HepG2 (cell line): ENCODE data around the gene REPIN1. TPM values are rescaled to one million over a fixed set of nuclear protein-coding genes. Genes with fewer than 3 reads are reported as not detected.

Experiments used
- ATF7-NPFF ChIP-seq: sonication (generic); formaldehyde crosslinking; IDR thresholded peaks from 2 replicates; pipeline ENCODE4 v1.8.1; 2023; ENCODE audit warnings: mild to moderate bottlenecking, low read depth, missing genetic modification reagents, moderate library complexity
- CCDC6 ChIP-seq: sonication (generic); formaldehyde crosslinking; IDR thresholded peaks from 2 replicates; pipeline ENCODE4 v1.8.1; 2022; ENCODE audit warnings: mild to moderate bottlenecking, missing genetic modification reagents, moderate library complexity
- ELF1 ChIP-seq: sonication (generic); formaldehyde crosslinking; IDR thresholded peaks from 2 replicates; pipeline ENCODE4 v1.4.0; 2020; ENCODE audit warnings: missing genetic modification reagents
- JUNB ChIP-seq: sonication (generic); formaldehyde crosslinking; IDR thresholded peaks from 2 replicates; pipeline ENCODE4 v1.8.0; 2022; ENCODE audit warnings: missing genetic modification reagents, mild to moderate bottlenecking, borderline replicate concordance
- KAT8 ChIP-seq: IDR thresholded peaks from 2 replicates; pipeline ENCODE4 v1.6.1; 2016; ENCODE audit warnings: missing genetic modification reagents, missing compliant biosample characterization
- KLF15 ChIP-seq: sonication (generic); formaldehyde crosslinking; IDR thresholded peaks from 2 replicates; pipeline ENCODE4 v1.8.1; 2023; ENCODE audit warnings: borderline replicate concordance, mild to moderate bottlenecking, inconsistent platforms, missing genetic modification reagents, mixed read lengths
- ZNF350 ChIP-seq: sonication (generic); formaldehyde crosslinking; IDR thresholded peaks from 2 replicates; pipeline ENCODE4 v1.4.0; 2020; ENCODE audit warnings: mild to moderate bottlenecking, low read depth, missing genetic modification reagents, borderline replicate concordance
- polyA plus RNA-seq, 8 experiments: library from polyadenylated mRNA; depleted of rRNA in 3 of 8; stranded (reverse) in 7 of 8; unstranded in 1 of 8; fragments of >200 nt; fragmentation: Illumina TruSeq in 4 of 8; extraction: Trizol in 4 of 8; gene quantifications; 2 replicates each; pipeline versions ENCODE4 v1.2.1 to v1.2.3, GENCODE V29; 2011 to 2016; ENCODE audit warnings: low read depth in 4 of 8, missing spikeins in 1 of 8, mixed read lengths in 1 of 8; ENCODE audit not compliant: insufficient read depth in 1 of 8
- total RNA-seq, 5 experiments: library from RNA; depleted of rRNA; stranded (reverse); fragments of >200 nt; fragmentation: Illumina TruSeq; extraction: Trizol; gene quantifications; 2 replicates each; pipeline ENCODE4 v1.2.3, GENCODE V29; 2016; ENCODE audit warnings: low read depth in 1 of 5
- TF ChIP-seq, protein P1 (sequence below): sonication (generic); formaldehyde crosslinking; IDR thresholded peaks from 2 replicates; pipeline ENCODE4 v1.4.0; 2020; ENCODE audit warnings: mild to moderate bottlenecking, missing genetic modification reagents, borderline replicate concordance
- TF ChIP-seq, protein P2 (sequence below): sonication (generic); formaldehyde crosslinking; IDR thresholded peaks from 2 replicates; pipeline ENCODE4; 2020; ENCODE audit warnings: missing genetic modification reagents, mild to moderate bottlenecking, borderline replicate concordance
- TF ChIP-seq, protein P3 (sequence below): IDR thresholded peaks from 2 replicates; pipeline ENCODE4 v1.6.1; 2018; ENCODE audit warnings: missing genetic modification reagents, mild to moderate bottlenecking, missing compliant biosample characterization
- TF ChIP-seq, protein P4 (sequence below): sonication (generic); formaldehyde crosslinking; conservative IDR thresholded peaks from 2 replicates; pipeline ENCODE4 v1.5.0; 2020; ENCODE audit warnings: missing genetic modification reagents
- TF ChIP-seq, protein P5 (sequence below): sonication (generic); formaldehyde crosslinking; IDR thresholded peaks from 2 replicates; pipeline ENCODE4 v1.9.0; 2021; ENCODE audit warnings: missing genetic modification reagents, mild to moderate bottlenecking, borderline replicate concordance
- TF ChIP-seq, protein P6 (sequence below): IDR thresholded peaks from 2 replicates; pipeline ENCODE4 v1.6.1; 2016

The REPIN1 gene
- total and polyA plus RNA-seq, 2 of the 13 experiments (the other 11 are each of a cell fraction or from before 2014, with no cell fraction given) = 69.9 to 108 TPM

DNA sequence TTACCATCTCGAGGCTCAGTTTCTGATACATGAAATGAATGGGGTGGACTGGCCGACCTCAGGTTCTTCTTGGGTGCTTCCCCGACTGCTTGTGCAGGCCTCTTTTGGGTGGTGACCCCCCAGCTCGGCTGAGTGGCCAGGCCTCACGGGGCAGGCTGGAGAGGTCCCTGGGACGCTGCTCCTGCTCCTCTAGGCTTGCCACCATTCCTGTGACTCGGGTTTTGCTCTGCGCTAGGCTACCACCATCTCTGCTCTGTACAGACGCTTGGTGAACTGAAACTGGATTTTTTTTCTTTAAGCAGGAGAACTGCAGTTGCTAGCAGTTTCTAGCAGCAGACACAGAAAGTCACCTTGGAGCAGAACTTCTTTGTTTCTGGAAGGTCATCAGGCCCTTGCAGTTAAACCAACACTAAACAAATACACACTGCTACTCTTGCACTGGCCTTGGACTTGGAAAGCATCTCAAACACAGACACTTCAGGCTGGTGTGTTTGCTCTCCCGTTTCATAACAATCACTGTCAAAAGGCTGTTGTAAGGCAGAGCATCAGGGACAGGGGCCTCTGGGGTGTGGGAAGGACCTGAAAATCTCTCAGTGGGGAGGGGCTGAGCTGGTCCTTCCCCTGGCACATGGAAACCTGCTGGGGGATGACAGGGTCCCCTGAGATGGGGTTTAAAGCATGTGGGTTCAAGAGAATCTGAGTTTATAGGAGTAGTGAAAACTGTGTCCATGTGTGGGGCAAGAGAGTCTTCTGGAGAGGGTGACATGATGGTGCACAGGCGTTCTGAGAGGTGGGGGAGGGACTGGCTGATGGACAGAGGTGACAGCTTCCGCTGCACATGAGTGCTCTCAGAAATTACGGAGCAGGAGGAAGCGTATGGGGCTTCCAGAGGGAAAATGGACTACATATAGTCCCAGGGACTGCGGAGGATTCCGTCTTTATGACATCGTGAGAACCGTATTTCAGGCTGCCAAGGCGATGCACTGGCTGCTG lies 46.8 kb downstream of the REPIN1 start (continued):
- TF ChIP-seq, protein P1, sequence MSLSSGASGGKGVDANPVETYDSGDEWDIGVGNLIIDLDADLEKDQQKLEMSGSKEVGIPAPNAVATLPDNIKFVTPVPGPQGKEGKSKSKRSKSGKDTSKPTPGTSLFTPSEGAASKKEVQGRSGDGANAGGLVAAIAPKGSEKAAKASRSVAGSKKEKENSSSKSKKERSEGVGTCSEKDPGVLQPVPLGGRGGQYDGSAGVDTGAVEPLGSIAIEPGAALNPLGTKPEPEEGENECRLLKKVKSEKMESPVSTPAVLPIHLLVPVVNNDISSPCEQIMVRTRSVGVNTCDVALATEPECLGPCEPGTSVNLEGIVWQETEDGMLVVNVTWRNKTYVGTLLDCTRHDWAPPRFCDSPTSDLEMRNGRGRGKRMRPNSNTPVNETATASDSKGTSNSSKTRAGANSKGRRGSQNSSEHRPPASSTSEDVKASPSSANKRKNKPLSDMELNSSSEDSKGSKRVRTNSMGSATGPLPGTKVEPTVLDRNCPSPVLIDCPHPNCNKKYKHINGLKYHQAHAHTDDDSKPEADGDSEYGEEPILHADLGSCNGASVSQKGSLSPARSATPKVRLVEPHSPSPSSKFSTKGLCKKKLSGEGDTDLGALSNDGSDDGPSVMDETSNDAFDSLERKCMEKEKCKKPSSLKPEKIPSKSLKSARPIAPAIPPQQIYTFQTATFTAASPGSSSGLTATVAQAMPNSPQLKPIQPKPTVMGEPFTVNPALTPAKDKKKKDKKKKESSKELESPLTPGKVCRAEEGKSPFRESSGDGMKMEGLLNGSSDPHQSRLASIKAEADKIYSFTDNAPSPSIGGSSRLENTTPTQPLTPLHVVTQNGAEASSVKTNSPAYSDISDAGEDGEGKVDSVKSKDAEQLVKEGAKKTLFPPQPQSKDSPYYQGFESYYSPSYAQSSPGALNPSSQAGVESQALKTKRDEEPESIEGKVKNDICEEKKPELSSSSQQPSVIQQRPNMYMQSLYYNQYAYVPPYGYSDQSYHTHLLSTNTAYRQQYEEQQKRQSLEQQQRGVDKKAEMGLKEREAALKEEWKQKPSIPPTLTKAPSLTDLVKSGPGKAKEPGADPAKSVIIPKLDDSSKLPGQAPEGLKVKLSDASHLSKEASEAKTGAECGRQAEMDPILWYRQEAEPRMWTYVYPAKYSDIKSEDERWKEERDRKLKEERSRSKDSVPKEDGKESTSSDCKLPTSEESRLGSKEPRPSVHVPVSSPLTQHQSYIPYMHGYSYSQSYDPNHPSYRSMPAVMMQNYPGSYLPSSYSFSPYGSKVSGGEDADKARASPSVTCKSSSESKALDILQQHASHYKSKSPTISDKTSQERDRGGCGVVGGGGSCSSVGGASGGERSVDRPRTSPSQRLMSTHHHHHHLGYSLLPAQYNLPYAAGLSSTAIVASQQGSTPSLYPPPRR = peak; percentile 88; the same call in 1 of the 2 replicates
- TF ChIP-seq, protein P2, sequence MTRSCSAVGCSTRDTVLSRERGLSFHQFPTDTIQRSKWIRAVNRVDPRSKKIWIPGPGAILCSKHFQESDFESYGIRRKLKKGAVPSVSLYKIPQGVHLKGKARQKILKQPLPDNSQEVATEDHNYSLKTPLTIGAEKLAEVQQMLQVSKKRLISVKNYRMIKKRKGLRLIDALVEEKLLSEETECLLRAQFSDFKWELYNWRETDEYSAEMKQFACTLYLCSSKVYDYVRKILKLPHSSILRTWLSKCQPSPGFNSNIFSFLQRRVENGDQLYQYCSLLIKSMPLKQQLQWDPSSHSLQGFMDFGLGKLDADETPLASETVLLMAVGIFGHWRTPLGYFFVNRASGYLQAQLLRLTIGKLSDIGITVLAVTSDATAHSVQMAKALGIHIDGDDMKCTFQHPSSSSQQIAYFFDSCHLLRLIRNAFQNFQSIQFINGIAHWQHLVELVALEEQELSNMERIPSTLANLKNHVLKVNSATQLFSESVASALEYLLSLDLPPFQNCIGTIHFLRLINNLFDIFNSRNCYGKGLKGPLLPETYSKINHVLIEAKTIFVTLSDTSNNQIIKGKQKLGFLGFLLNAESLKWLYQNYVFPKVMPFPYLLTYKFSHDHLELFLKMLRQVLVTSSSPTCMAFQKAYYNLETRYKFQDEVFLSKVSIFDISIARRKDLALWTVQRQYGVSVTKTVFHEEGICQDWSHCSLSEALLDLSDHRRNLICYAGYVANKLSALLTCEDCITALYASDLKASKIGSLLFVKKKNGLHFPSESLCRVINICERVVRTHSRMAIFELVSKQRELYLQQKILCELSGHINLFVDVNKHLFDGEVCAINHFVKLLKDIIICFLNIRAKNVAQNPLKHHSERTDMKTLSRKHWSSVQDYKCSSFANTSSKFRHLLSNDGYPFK (CRISPR knock-in tag) = peak; percentile 59; the same call in 1 of the 2 replicates
- TF ChIP-seq, protein P3, sequence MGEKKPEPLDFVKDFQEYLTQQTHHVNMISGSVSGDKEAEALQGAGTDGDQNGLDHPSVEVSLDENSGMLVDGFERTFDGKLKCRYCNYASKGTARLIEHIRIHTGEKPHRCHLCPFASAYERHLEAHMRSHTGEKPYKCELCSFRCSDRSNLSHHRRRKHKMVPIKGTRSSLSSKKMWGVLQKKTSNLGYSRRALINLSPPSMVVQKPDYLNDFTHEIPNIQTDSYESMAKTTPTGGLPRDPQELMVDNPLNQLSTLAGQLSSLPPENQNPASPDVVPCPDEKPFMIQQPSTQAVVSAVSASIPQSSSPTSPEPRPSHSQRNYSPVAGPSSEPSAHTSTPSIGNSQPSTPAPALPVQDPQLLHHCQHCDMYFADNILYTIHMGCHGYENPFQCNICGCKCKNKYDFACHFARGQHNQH (CRISPR knock-in tag) = peak; percentile 81; the same call in 1 of the 2 replicates
- TF ChIP-seq KLF15 (CRISPR knock-in tag) (no peak), KAT8 (CRISPR knock-in tag) (peak; percentile 65; the same call in 1 of the 2 replicates), ATF7-NPFF (no peak), ZNF350 (peak; percentile 89; the same call in 1 of the 2 replicates), CCDC6 (CRISPR knock-in tag) (peak; percentile 72; the same call in 1 of the 2 replicates), JUNB (CRISPR knock-in tag) (no peak), ELF1 (CRISPR knock-in tag) (no peak)
- TF ChIP-seq, protein P4, sequence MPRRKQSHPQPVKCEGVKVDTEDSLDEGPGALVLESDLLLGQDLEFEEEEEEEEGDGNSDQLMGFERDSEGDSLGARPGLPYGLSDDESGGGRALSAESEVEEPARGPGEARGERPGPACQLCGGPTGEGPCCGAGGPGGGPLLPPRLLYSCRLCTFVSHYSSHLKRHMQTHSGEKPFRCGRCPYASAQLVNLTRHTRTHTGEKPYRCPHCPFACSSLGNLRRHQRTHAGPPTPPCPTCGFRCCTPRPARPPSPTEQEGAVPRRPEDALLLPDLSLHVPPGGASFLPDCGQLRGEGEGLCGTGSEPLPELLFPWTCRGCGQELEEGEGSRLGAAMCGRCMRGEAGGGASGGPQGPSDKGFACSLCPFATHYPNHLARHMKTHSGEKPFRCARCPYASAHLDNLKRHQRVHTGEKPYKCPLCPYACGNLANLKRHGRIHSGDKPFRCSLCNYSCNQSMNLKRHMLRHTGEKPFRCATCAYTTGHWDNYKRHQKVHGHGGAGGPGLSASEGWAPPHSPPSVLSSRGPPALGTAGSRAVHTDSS (CRISPR knock-in tag) = no peak
- TF ChIP-seq, protein P5, sequence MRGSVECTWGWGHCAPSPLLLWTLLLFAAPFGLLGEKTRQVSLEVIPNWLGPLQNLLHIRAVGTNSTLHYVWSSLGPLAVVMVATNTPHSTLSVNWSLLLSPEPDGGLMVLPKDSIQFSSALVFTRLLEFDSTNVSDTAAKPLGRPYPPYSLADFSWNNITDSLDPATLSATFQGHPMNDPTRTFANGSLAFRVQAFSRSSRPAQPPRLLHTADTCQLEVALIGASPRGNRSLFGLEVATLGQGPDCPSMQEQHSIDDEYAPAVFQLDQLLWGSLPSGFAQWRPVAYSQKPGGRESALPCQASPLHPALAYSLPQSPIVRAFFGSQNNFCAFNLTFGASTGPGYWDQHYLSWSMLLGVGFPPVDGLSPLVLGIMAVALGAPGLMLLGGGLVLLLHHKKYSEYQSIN = no peak
- TF ChIP-seq, protein P6, sequence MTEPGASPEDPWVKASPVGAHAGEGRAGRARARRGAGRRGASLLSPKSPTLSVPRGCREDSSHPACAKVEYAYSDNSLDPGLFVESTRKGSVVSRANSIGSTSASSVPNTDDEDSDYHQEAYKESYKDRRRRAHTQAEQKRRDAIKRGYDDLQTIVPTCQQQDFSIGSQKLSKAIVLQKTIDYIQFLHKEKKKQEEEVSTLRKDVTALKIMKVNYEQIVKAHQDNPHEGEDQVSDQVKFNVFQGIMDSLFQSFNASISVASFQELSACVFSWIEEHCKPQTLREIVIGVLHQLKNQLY (CRISPR knock-in tag) = 0 out of 2 replicates have a peak, but pooled peaks have one; percentile 59
